Measurements from ENCODE around the gene SPATA3.

DNA sequence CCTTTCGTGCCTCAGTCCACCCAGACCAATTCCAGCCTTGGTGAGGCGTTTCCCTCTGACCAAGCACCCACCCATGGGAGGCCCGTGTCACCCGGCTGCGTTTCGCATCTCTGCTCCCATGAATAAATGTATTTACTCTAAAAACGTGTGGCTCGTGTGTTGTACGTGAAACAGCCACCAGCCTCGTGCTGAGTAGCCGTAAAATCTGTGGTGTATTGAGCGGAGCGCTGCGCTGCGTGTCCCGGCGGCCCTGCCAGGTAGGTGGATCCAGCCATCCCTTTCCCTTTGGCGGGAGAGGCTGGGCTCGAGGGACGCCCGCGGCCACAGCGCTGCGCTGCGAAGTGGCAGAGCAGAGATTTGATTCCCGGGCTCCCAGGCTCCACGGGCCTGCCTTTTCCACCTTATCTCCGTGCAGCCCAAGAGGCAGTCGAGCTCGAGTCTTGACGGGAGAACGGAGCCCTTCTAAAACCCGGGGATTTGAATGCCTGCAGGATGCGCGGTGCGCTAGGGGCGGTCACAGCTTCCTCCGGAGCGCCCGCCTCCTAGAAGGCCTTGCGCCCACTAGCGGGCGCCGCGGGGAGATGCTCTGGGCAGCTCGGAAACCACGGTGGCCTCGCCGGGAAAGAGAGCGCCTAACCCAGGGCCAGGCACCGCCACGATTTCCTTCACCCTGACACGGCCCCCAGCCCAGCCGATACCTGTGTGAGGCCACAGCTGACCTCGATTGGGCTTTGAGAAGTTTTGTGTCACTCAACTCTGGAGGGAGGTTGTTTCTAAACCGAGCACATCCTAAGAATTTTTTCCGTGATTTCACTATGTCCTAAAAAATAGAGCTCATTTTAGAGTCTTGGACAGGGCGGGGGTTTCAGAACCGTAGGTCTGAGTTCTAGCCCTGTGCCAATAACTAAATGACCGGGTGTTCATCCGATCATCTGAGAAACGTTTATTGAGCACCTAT is 56.9 kb downstream of the SPATA3 start:
- TF ChIP-seq ZNF274 (IDR thresholded peaks at IDR 0.05; ENCODE audit: low read depth, low read length) (no peak), SUZ12 (IDR thresholded peaks at IDR 0.05; ENCODE audit: extremely low read depth, insufficient read depth, insufficient read length) (no peak), YY1 (IDR thresholded peaks at IDR 0.05; ENCODE audit: insufficient read depth, insufficient read length) (no peak)

Data from NT2/D1 (cell line).